ENCODE data around the gene UQCC2. TPM values are rescaled to one million over a fixed set of nuclear protein-coding genes. Genes with fewer than 3 reads are reported as not detected.

The UQCC2 gene
- total RNA-seq, 1 experiment from 2014 or later, result 66.4 TPM

- DNase-seq (ENCODE audit: low read depth), result peak; percentile 63
Observed at GRCh38 chr6:33744001-33744848, 32.7 kb upstream of the UQCC2 start.

DNA sequence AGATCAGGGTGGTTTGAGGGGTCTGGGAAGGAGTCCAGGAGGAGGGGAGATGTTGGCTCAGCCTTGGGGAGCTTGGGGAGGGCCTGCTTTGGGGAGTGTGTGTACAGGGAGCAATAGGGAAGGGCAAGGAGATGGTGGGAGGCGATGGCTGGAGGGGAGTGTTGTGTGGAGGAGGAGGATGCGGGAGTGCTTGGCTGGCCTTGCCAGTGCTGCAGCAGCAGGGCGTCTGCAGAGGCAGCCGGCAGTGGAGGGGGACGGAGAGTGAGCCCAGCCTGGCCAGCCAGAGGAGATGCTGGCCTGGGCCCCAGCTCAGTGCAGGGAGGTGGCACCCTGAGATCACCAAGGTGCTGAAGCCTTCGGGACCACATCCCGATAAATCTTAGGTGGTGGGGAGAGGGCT is 31.3 kb upstream of the UQCC2 start:
- no peak for DNase-seq (ENCODE audit: low read depth)

DNA sequence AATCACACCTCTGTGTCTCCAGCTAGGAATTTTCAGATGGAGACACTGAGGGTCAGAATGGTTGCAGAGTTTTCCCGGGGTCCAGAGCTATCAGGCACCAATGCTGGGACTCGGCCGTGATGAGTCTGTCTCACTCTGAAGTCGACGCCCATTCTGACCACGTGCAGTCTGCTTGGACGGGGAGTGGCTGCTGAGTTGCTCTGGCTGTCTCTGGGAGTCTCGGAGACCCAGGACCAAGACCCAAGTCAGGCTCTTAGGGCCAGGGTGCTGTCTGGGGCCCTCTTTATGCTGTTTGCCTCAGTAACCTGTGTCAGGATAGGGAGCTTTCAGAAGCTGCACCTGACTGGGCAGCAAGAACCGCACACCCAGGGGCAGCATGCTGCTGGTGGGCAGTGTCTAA is 30.6 kb upstream of the UQCC2 start:
- DNase-seq (ENCODE audit: low read depth), result no peak

GRCh38 chr6:33740794-33741193 is 29.3 kb upstream of the UQCC2 start:
- no peak for DNase-seq (ENCODE audit: low read depth)

GRCh38 chr6:33740204-33740608 is 28.7 kb upstream of the UQCC2 start:
- peak; percentile 18 for DNase-seq (ENCODE audit: low read depth)

GRCh38 chr6:33739571-33739970 is 28.1 kb upstream of the UQCC2 start:
- DNase-seq (ENCODE audit: low read depth), result no peak

- no peak for DNase-seq (ENCODE audit: low read depth)
Observed at GRCh38 chr6:33738879-33739278, 27.4 kb upstream of the UQCC2 start.

GRCh38 chr6:33738153-33738552 is 26.7 kb upstream of the UQCC2 start:
- DNase-seq (ENCODE audit: low read depth), result no peak

- no peak for DNase-seq (ENCODE audit: low read depth)
Observed at GRCh38 chr6:33737267-33738026, 25.9 kb upstream of the UQCC2 start.

GRCh38 chr6:33735216-33735615 is 23.7 kb upstream of the UQCC2 start:
- no peak for DNase-seq (ENCODE audit: low read depth)

DNA sequence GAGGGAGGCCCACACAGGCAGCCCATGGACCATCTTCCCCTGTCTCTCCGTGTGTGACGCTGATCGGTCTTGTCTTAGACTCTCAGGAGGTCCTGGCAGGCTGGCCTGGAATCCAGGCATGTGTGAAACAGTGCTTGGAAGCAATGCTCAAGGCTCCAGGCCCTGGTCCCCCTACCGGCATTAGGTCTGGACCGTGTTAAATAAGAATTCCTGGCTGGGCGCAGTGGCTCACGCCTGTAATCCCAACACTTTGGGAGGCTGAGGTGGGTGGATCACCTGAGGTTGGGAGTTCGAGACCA is 22.2 kb upstream of the UQCC2 start:
- DNase-seq (ENCODE audit: low read depth), result no peak

DNA sequence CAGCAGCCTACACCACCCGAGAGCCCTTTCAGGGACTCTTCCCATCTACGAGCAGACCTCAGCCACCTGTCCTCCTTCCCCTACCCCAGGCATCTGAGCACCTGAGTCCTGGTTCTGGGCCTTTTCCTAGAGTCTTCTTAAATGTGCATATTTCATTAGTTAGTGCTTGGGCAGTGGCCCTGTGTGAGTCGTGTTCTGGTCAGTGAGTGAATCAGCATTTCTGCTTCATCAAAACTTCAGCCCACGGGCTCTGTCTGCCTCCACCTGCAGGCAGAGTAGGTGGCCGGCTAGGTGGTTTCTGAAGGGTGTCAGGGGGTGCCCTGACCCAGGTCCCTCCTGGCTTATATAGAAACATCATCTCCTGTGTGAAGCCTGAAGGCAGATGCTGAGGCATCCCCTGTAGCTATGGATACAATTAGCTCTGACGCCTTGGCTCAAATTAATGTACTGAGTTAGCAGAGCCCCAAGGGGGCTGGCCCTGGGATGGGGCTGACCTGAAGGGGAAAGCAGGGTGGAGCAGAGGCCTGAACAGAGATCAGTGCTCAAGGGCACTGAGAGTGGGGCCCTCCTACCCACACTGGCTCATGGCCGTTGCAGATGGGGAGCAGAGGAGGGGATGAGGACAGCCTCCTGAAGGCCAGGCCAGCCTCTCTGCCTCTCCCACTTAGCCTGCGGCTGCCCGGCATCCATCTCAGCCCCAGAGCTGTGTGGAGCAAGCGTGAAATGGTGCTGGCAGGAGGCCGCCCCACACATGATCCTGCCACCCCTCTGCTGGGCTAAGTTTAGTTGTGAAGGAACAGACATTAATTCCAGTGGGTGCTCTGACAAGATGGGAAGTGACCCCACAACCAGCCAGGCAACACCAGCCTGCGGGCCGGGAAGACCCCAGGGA is 21.6 kb upstream of the UQCC2 start:
- no peak for DNase-seq (ENCODE audit: low read depth)

GRCh38 chr6:33732385-33732784 is 20.9 kb upstream of the UQCC2 start:
- DNase-seq (ENCODE audit: low read depth), result no peak

GRCh38 chr6:33731751-33732282 is 20.3 kb upstream of the UQCC2 start:
- DNase-seq (ENCODE audit: low read depth), result no peak

GRCh38 chr6:33731035-33731434 is 19.5 kb upstream of the UQCC2 start:
- DNase-seq (ENCODE audit: low read depth), result no peak

DNA sequence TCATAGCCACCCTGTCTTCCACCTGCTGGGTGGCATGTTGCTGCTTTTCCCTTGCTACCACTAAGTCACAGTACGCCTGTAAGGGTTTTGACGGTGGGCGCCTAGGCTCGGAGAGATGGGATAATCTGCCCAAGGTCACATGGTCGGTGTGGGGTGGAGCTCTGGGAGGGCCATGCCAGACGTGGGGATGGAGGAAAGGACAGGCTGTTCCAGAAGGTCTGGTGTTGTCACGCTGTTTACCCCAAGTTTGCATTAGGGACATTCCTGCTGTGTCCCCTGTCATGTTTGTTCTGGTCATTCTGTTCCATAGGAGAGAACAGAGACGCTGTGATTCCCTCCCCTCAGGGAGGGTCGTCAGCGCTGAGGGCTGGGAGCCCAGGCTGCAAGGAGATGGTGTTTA is 19.1 kb upstream of the UQCC2 start:
- no peak for DNase-seq (ENCODE audit: low read depth)

GRCh38 chr6:33729059-33729458 is 17.6 kb upstream of the UQCC2 start:
- no peak for DNase-seq (ENCODE audit: low read depth)

DNA sequence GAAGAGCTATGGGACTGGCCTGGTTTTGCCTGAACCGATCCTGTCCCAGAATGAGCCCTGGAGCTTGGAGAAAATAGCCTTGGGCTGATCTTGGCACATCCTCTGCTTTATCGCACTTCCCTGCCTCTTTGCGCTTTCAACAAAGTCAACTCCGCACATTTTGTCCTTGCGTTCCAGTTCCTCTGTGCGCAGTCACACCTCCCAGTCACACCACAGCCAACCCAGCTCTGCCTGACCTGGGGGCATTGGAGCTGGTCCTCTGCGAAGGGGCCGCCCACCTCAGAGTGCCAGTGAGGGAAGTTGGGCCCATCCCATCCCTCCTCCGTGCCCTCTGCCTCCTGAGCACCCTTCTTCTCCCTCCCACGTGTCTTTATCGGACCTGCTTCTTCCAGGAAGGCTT is 16.9 kb upstream of the UQCC2 start:
- no peak for DNase-seq (ENCODE audit: low read depth)

- DNase-seq (ENCODE audit: low read depth), result no peak
Observed at GRCh38 chr6:33727932-33728331, 16.4 kb upstream of the UQCC2 start.

- DNase-seq (ENCODE audit: low read depth), result no peak
Observed at GRCh38 chr6:33727126-33727525, 15.6 kb upstream of the UQCC2 start.

DNA sequence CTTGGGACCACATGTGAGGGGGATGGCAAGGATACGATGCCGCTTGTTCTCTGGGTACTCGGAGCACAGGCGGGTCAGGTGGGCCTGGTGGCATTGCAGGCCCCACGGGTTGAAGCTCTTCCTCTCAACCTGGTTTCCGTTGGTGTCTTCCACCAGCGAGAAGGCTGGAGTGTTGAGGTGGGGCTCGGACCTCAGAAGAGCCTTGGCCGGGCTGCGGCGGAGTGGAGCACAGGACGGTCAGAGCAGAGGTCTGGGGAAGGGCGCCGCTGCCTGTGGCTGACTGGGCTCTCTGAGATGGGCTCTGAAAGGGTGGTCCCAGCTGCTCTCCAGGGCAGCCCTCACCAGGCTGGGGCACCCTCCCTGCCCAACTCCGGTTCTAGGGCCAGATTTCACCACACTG is 15.2 kb upstream of the UQCC2 start:
- DNase-seq (ENCODE audit: low read depth), result no peak

Data from RPMI7951 (cell line).